Prostate gland (tissue), 2 donors: Measurements from ENCODE around the gene CLVS2.

Experiments used
- POLR2A ChIP-seq: fragments of 450-650 bp; IDR thresholded peaks from one replicate; pipeline ENCODE4 v1.6.1; 2016; ENCODE audit warnings: antibody characterized with exemption, mild to moderate bottlenecking
- TF ChIP-seq, protein P1 (sequence below), 4 experiments: fragments of 200-600 bp in 2 of 4; fragments of 450-650 bp in 2 of 4; sonication (generic) in 2 of 4; IDR thresholded peaks; 1 replicate in 3 of 4; 2 replicates in 1 of 4; pipeline ENCODE4 v1.5.1; 2016 to 2019; ENCODE audit warnings: antibody characterized with exemption in 4 of 4, mild to moderate bottlenecking in 2 of 4, moderate library complexity in 2 of 4

DNA sequence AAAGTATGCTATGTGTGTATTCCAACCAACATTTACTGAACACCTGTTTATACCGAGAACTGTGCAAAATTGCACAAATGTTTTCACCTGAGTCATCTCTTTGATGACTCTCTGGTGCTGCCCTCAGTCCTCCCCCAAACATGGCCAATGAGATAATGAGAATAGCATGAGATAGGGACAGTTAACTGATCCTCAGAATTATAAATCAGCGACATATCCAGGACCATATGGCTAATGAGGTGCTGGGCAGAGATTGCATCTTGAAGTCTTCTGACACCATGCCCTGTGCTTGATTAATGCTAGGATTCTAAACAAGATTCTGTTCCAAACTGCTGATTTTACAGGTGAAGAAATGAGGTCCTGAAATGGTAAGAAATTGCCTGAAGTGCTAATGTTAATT, 13.0 kb downstream of the CLVS2 start:
- TF ChIP-seq POLR2A: no peak
- TF ChIP-seq, protein P1, sequence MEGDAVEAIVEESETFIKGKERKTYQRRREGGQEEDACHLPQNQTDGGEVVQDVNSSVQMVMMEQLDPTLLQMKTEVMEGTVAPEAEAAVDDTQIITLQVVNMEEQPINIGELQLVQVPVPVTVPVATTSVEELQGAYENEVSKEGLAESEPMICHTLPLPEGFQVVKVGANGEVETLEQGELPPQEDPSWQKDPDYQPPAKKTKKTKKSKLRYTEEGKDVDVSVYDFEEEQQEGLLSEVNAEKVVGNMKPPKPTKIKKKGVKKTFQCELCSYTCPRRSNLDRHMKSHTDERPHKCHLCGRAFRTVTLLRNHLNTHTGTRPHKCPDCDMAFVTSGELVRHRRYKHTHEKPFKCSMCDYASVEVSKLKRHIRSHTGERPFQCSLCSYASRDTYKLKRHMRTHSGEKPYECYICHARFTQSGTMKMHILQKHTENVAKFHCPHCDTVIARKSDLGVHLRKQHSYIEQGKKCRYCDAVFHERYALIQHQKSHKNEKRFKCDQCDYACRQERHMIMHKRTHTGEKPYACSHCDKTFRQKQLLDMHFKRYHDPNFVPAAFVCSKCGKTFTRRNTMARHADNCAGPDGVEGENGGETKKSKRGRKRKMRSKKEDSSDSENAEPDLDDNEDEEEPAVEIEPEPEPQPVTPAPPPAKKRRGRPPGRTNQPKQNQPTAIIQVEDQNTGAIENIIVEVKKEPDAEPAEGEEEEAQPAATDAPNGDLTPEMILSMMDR (IDR thresholded peaks at IDR 0.05): no peak
